HepG2 (cell line): ENCODE results near the gene TOP3B. TPM values are rescaled to one million over a fixed set of nuclear protein-coding genes. Genes with fewer than 3 reads are reported as not detected.
A peak's percentile ranks its signal among the peaks of the same experiment; 100 is the strongest.

Experiments
- ATF7 ChIP-seq, 2 experiments: fragments of 450-650 bp in 1 of 2; sonication (generic) in 1 of 2; formaldehyde crosslinking in 1 of 2; IDR thresholded peaks; 2 replicates each; pipeline versions ENCODE4 v1.4.0 to v1.6.1; 2016 to 2020; ENCODE audit warnings: antibody characterized with exemption in 1 of 2, mild to moderate bottlenecking in 1 of 2, missing genetic modification reagents in 1 of 2
- GTF3A ChIP-seq: sonication (generic); formaldehyde crosslinking; conservative IDR thresholded peaks from 2 replicates; pipeline ENCODE4 v1.4.0; 2020; ENCODE audit warnings: mild to moderate bottlenecking, missing genetic modification reagents
- HMG20A ChIP-seq: IDR thresholded peaks from 2 replicates; pipeline ENCODE4 v1.6.1; 2016; ENCODE audit warnings: borderline replicate concordance
- MIER3 ChIP-seq: IDR thresholded peaks from 2 replicates; pipeline ENCODE4 v1.6.1; 2016; ENCODE audit warnings: missing compliant biosample characterization, borderline replicate concordance
- SOX5 ChIP-seq: IDR thresholded peaks from 2 replicates; pipeline ENCODE4 v1.6.1; 2016; ENCODE audit warnings: borderline replicate concordance
- SP1 ChIP-seq, 2 experiments: fragments of 450-650 bp in 1 of 2; sonication (generic) in 1 of 2; formaldehyde crosslinking in 1 of 2; IDR thresholded peaks; 2 replicates each; pipeline versions ENCODE4 v1.4.0 to v1.6.1; 2016 to 2020; ENCODE audit warnings: missing genetic modification reagents in 1 of 2
- SP140L ChIP-seq: sonication (generic); formaldehyde crosslinking; IDR thresholded peaks from 2 replicates; pipeline ENCODE4 v1.4.0; 2020; ENCODE audit warnings: missing genetic modification reagents, borderline replicate concordance
- STAT5B ChIP-seq: sonication (generic); formaldehyde crosslinking; IDR thresholded peaks from 2 replicates; pipeline ENCODE4 v1.4.0; 2020; ENCODE audit warnings: missing genetic modification reagents
- TEAD2 ChIP-seq: sonication (generic); formaldehyde crosslinking; IDR thresholded peaks from 2 replicates; pipeline ENCODE4 v1.9.0; 2021; ENCODE audit warnings: missing genetic modification reagents
- U2AF1 ChIP-seq: fragments of 200-400 bp; formaldehyde crosslinking; optimal IDR thresholded peaks from 2 replicates; pipeline ENCODE3; 2017; ENCODE audit warnings: mild to moderate bottlenecking, low read depth, low read length
- ZNF24 ChIP-seq: fragments of 450-650 bp; IDR thresholded peaks from 2 replicates; pipeline ENCODE4 v1.6.1; 2017; ENCODE audit warnings: antibody characterized with exemption, mild to moderate bottlenecking
- ZNF30 ChIP-seq: sonication (generic); formaldehyde crosslinking; IDR thresholded peaks from 2 replicates; pipeline ENCODE4 v1.5.0; 2020; ENCODE audit warnings: mild to moderate bottlenecking, missing genetic modification reagents
- ZNF468 ChIP-seq: sonication (generic); formaldehyde crosslinking; IDR thresholded peaks from 2 replicates; pipeline ENCODE4 v1.8.0; 2022; ENCODE audit warnings: mild to moderate bottlenecking, moderate library complexity, missing genetic modification reagents
- ZNF724P ChIP-seq: sonication (generic); formaldehyde crosslinking; IDR thresholded peaks from 2 replicates; pipeline ENCODE4 v1.8.0; 2022; ENCODE audit warnings: missing genetic modification reagents, borderline replicate concordance
- ZNF790 ChIP-seq: sonication (generic); formaldehyde crosslinking; IDR thresholded peaks from 2 replicates; pipeline ENCODE4 v1.8.0; 2022; ENCODE audit warnings: missing genetic modification reagents, mild to moderate bottlenecking, borderline replicate concordance
- polyA plus RNA-seq, 8 experiments: library from polyadenylated mRNA; depleted of rRNA in 3 of 8; stranded (reverse) in 7 of 8; unstranded in 1 of 8; fragments of >200 nt; fragmentation: Illumina TruSeq in 4 of 8; extraction: Trizol in 4 of 8; gene quantifications; 2 replicates each; pipeline versions ENCODE4 v1.2.1 to v1.2.3, GENCODE V29; 2011 to 2016; ENCODE audit warnings: low read depth in 4 of 8, missing spikeins in 1 of 8, mixed read lengths in 1 of 8; ENCODE audit not compliant: insufficient read depth in 1 of 8
- total RNA-seq, 5 experiments: library from RNA; depleted of rRNA; stranded (reverse); fragments of >200 nt; fragmentation: Illumina TruSeq; extraction: Trizol; gene quantifications; 2 replicates each; pipeline ENCODE4 v1.2.3, GENCODE V29; 2016; ENCODE audit warnings: low read depth in 1 of 5
- TF ChIP-seq, protein P1 (sequence below): sonication (generic); formaldehyde crosslinking; IDR thresholded peaks from 2 replicates; pipeline ENCODE4 v1.4.0; 2020; ENCODE audit warnings: missing genetic modification reagents
- TF ChIP-seq, protein P2 (sequence below): sonication (generic); formaldehyde crosslinking; conservative IDR thresholded peaks from 2 replicates; pipeline ENCODE4 v1.4.0; 2020; ENCODE audit warnings: missing genetic modification reagents
- TF ChIP-seq, protein P3 (sequence below): sonication (generic); formaldehyde crosslinking; IDR thresholded peaks from 2 replicates; pipeline ENCODE4 v1.9.0; 2021; ENCODE audit warnings: missing genetic modification reagents, mild to moderate bottlenecking, borderline replicate concordance
- TF ChIP-seq, protein P4 (sequence below): IDR thresholded peaks from 2 replicates; pipeline ENCODE4 v1.6.1; 2016; ENCODE audit warnings: low read depth
- TF ChIP-seq, protein P5 (sequence below): sonication (generic); formaldehyde crosslinking; IDR thresholded peaks from 2 replicates; pipeline ENCODE4 v1.4.0; 2020; ENCODE audit warnings: mild to moderate bottlenecking, missing genetic modification reagents

TOP3B gene
- total and polyA plus RNA-seq, 2 of the 13 experiments (the other 11 are each of a cell fraction or from before 2014, with no cell fraction given) = 28.5 to 29.7 TPM

DNA sequence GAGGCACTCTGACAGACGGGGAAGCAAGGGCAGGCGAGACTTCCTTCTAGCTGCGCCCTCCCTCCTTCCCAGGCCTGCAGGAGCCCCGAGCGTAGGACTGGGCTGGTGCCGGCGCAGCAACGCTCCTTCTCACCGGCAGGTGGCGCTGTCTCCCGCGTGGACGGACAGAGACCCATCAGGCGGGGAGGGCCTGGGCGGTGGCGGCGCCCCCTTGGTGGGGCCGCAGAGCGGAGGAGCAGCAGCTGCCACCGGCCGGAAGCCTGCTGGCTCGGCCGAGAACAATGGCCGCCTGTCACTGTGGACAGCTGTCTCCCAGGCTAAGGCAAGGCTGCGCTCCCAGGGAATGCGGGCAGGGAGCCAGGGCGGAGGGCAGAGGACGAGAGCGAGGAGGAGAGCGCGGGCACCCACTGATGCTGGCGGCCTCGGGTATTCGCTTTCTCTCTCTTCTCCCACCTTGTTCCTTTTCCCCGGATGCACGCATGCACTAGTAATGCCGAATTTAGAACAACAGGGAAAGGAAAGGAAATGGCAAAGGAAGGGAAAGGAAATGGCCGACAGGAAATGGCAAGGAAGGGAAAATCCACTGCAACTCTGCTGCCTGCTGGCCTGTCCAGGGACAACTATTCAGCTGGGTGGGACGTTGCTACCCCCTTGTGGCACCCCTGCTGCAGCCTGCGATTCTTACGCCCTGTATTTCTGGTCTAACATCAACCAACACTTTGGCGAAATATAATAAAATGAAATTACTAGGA lies 44.3 kb downstream of the TOP3B start (continued):
- TF ChIP-seq, protein P1, sequence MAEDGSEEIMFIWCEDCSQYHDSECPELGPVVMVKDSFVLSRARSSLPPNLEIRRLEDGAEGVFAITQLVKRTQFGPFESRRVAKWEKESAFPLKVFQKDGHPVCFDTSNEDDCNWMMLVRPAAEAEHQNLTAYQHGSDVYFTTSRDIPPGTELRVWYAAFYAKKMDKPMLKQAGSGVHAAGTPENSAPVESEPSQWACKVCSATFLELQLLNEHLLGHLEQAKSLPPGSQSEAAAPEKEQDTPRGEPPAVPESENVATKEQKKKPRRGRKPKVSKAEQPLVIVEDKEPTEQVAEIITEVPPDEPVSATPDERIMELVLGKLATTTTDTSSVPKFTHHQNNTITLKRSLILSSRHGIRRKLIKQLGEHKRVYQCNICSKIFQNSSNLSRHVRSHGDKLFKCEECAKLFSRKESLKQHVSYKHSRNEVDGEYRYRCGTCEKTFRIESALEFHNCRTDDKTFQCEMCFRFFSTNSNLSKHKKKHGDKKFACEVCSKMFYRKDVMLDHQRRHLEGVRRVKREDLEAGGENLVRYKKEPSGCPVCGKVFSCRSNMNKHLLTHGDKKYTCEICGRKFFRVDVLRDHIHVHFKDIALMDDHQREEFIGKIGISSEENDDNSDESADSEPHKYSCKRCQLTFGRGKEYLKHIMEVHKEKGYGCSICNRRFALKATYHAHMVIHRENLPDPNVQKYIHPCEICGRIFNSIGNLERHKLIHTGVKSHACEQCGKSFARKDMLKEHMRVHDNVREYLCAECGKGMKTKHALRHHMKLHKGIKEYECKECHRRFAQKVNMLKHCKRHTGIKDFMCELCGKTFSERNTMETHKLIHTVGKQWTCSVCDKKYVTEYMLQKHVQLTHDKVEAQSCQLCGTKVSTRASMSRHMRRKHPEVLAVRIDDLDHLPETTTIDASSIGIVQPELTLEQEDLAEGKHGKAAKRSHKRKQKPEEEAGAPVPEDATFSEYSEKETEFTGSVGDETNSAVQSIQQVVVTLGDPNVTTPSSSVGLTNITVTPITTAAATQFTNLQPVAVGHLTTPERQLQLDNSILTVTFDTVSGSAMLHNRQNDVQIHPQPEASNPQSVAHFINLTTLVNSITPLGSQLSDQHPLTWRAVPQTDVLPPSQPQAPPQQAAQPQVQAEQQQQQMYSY (CRISPR knock-in tag) = no peak
- TF ChIP-seq ZNF24 = no peak
- TF ChIP-seq, protein P2, sequence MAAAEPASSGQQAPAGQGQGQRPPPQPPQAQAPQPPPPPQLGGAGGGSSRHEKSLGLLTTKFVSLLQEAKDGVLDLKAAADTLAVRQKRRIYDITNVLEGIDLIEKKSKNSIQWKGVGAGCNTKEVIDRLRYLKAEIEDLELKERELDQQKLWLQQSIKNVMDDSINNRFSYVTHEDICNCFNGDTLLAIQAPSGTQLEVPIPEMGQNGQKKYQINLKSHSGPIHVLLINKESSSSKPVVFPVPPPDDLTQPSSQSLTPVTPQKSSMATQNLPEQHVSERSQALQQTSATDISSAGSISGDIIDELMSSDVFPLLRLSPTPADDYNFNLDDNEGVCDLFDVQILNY (CRISPR knock-in tag) = no peak
- no peak for TF ChIP-seq ATF7 (IDR thresholded peaks at IDR 0.05)
- TF ChIP-seq ATF7 (CRISPR knock-in tag; IDR thresholded peaks at IDR 0.05) = no peak
- TF ChIP-seq MIER3 (CRISPR knock-in tag) = peak; percentile 48; the same call in 1 of the 2 replicates
- no peak for TF ChIP-seq ZNF724P (CRISPR knock-in tag)
- peak; percentile 86; the same call in 1 of the 2 replicates for TF ChIP-seq ZNF790 (CRISPR knock-in tag)
- TF ChIP-seq TEAD2 (CRISPR knock-in tag) = no peak
- TF ChIP-seq SP1 (IDR thresholded peaks at IDR 0.05) = no peak
- no peak for TF ChIP-seq SP1 (CRISPR knock-in tag; IDR thresholded peaks at IDR 0.05)
- TF ChIP-seq SOX5 (CRISPR knock-in tag) = peak; percentile 79
- no peak for TF ChIP-seq STAT5B (CRISPR knock-in tag)
- no peak for TF ChIP-seq SP140L (CRISPR knock-in tag)
- no peak for TF ChIP-seq ZNF30 (CRISPR knock-in tag)
- TF ChIP-seq GTF3A = no peak; the same call in 1 of the 2 replicates
- TF ChIP-seq, protein P3, sequence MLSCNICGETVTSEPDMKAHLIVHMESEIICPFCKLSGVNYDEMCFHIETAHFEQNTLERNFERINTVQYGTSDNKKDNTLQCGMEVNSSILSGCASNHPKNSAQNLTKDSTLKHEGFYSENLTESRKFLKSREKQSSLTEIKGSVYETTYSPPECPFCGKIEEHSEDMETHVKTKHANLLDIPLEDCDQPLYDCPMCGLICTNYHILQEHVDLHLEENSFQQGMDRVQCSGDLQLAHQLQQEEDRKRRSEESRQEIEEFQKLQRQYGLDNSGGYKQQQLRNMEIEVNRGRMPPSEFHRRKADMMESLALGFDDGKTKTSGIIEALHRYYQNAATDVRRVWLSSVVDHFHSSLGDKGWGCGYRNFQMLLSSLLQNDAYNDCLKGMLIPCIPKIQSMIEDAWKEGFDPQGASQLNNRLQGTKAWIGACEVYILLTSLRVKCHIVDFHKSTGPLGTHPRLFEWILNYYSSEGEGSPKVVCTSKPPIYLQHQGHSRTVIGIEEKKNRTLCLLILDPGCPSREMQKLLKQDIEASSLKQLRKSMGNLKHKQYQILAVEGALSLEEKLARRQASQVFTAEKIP (CRISPR knock-in tag) = no peak
- TF ChIP-seq U2AF1 = peak; percentile 73
- TF ChIP-seq, protein P4, sequence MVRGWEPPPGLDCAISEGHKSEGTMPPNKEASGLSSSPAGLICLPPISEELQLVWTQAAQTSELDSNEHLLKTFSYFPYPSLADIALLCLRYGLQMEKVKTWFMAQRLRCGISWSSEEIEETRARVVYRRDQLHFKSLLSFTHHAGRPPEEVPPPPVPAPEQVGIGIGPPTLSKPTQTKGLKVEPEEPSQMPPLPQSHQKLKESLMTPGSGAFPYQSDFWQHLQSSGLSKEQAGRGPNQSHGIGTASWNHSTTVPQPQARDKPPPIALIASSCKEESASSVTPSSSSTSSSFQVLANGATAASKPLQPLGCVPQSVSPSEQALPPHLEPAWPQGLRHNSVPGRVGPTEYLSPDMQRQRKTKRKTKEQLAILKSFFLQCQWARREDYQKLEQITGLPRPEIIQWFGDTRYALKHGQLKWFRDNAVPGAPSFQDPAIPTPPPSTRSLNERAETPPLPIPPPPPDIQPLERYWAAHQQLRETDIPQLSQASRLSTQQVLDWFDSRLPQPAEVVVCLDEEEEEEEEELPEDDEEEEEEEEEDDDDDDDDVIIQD (CRISPR knock-in tag) = 0 out of 2 replicates have a peak, but pooled peaks have one; percentile 33
- no peak for TF ChIP-seq HMG20A (CRISPR knock-in tag)
- 0 out of 2 replicates have a peak, but pooled peaks have one; percentile 88 for TF ChIP-seq ZNF468 (CRISPR knock-in tag)
- TF ChIP-seq, protein P5, sequence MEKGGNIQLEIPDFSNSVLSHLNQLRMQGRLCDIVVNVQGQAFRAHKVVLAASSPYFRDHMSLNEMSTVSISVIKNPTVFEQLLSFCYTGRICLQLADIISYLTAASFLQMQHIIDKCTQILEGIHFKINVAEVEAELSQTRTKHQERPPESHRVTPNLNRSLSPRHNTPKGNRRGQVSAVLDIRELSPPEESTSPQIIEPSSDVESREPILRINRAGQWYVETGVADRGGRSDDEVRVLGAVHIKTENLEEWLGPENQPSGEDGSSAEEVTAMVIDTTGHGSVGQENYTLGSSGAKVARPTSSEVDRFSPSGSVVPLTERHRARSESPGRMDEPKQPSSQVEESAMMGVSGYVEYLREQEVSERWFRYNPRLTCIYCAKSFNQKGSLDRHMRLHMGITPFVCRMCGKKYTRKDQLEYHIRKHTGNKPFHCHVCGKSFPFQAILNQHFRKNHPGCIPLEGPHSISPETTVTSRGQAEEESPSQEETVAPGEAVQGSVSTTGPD (CRISPR knock-in tag) = peak; percentile 51; the same call in 1 of the 2 replicates
